AG04450 (cell line): ENCODE results near the gene ACVR2A. TPM values are rescaled to one million over a fixed set of nuclear protein-coding genes. Genes with fewer than 3 reads are reported as not detected.

Experiments used
- CTCF ChIA-PET: fragments of 300-600, 350-600 bp; formaldehyde crosslinking; extraction: SDS; loops from one replicate; lab custom pipeline; 2022; ENCODE audit warnings: antibody characterized with exemption, inconsistent platforms; lab: Charles Lee
- POLR2A ChIA-PET: fragments of 350-600 bp; formaldehyde crosslinking; extraction: SDS; loops from one replicate; lab custom pipeline; 2021; ENCODE audit warnings: antibody characterized with exemption, inconsistent platforms; lab: Yijun Ruan, JAX
- DNase-seq: peaks from one replicate; pipeline ENCODE4 v3.0.0-alpha.2; 2011; ENCODE audit warnings: low read depth, low spot score
- H3K27ac ChIP-seq: one replicate; pipeline ENCODE4 v1.5.1; 2012; ENCODE audit warnings: low read depth, low read length, control low read depth
- H3K27me3 ChIP-seq: one replicate; pipeline ENCODE4 v1.6.0; 2012; ENCODE audit warnings: low read length; ENCODE audit not compliant: control insufficient read depth, insufficient read depth
- H3K4me3 ChIP-seq: 2 replicates; pipeline ENCODE4 v1.5.1; 2011; ENCODE audit warnings: mild to moderate bottlenecking, low read depth, low read length, control low read depth
- H3K9me3 ChIP-seq: 2 replicates; pipeline ENCODE4 v1.5.1; 2012; ENCODE audit warnings: low read length; ENCODE audit not compliant: control insufficient read depth, insufficient read depth
- polyA plus RNA-seq: library from polyadenylated mRNA; depleted of rRNA; stranded (reverse); fragments of >200 nt; gene quantifications from 2 replicates; pipeline ENCODE4 v1.2.3, GENCODE V29; 2011; rRNA removed
- small RNA-seq: library from RNA; depleted of rRNA; stranded (forward); fragments of <200 nt; gene quantifications from one replicate; pipeline ENCODE3, GENCODE V24; 2012; ENCODE audit warnings: low read depth; ENCODE audit not compliant: insufficient read length
- TF ChIP-seq, protein P1 (sequence below): IDR thresholded peaks from 2 replicates; pipeline ENCODE4 v1.5.1; 2011; ENCODE audit warnings: low read depth, low read length, control low read depth, inconsistent platforms

ACVR2A gene
- polyA plus RNA-seq, 1 experiment, result 5.1 TPM

DNA sequence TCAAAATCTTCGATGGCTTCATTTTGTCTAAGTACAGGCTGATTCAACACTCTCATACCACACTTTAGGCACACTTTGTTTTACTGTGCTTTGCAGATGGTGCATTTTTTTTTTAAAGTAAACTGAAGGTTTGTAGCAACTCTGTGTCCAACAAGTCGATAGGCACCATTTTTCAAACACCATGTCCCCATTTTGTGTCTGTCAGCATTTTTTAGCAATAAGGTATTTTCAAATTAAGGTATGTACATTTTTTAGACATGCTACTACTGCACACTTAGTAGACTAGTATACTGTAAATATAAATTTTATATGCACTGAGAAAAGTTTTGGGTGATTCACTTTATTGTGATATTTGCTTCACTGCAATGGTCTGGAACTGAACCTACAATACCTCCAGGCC is 131.3 kb downstream of the ACVR2A start:
- ChIA-PET POLR2A (no interaction called here), CTCF (interaction anchor here (0.9 kb wide), 1 partner anchor 13 kb away, joined by 6 read pairs; no protein-coding TSS in a partner anchor)
- TF ChIP-seq, protein P1, sequence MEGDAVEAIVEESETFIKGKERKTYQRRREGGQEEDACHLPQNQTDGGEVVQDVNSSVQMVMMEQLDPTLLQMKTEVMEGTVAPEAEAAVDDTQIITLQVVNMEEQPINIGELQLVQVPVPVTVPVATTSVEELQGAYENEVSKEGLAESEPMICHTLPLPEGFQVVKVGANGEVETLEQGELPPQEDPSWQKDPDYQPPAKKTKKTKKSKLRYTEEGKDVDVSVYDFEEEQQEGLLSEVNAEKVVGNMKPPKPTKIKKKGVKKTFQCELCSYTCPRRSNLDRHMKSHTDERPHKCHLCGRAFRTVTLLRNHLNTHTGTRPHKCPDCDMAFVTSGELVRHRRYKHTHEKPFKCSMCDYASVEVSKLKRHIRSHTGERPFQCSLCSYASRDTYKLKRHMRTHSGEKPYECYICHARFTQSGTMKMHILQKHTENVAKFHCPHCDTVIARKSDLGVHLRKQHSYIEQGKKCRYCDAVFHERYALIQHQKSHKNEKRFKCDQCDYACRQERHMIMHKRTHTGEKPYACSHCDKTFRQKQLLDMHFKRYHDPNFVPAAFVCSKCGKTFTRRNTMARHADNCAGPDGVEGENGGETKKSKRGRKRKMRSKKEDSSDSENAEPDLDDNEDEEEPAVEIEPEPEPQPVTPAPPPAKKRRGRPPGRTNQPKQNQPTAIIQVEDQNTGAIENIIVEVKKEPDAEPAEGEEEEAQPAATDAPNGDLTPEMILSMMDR, result no peak

DNA sequence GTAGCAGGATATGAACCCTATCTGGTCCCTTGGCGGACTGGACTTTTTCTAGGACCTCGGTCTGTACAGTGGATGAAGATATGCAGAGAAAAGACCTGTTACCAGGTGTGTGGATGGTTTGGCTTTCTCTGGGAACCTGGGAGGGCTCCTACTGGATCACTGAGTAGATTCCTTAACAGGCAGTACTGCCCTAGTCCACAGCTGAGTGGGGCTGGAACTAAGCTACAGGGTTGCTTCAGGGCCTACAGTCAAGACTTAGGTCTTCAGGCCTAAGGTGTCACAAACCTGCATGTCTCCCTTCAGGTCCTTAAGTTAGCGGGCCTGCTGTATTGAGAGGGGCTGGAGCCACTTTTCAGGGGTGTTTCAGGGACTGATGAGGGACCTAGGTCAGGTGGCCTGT is 132.8 kb downstream of the ACVR2A start:
- CTCF ChIA-PET, result interaction anchor here (2.4 kb wide), 1 partner anchor 12 kb away, joined by 9 read pairs; no protein-coding TSS in a partner anchor
- Histone ChIP-seq H3K4me3 (no peak overlapping the region), H3K27ac (no peak overlapping the region), H3K27me3 (no peaks in the 10 kb centered on the region), H3K9me3 (no peaks in the 10 kb centered on the region; the same call in 1 of the 2 replicates)
- TF ChIP-seq, protein P1, result no peak
- no peak for DNase-seq
- POLR2A ChIA-PET, result no interaction called here

More for the DNA sequence above, 131.3 kb downstream of the ACVR2A start:
- no peaks in the 10 kb centered on the region; the same call in 1 of the 2 replicates for H3K9me3 ChIP-seq
- H3K4me3 ChIP-seq, result no peak overlapping the region
- DNase-seq, result no peak
- H3K27me3 ChIP-seq, result no peaks in the 10 kb centered on the region
- no peak overlapping the region for H3K27ac ChIP-seq

Small RNA genes lying within 50 kb of the gene (small RNA-seq; reads per million reads assigned to genes)
- not detected for gene RNU6-1275P

Other genes with a start within 250 kb of the ACVR2A start
- gene ORC4, start 175.7 kb downstream of the ACVR2A start, polyA plus RNA-seq, result 27.0 and 49.7 TPM in 2 replicates
- 31.5 and 40.4 TPM in 2 replicates for gene MBD5, start 176.1 kb downstream of the ACVR2A start, polyA plus RNA-seq